ENCODE data around the gene TAAR5.
"Not testable (repeated sequence)": the region's sequence is repeated elsewhere in the genome, so short reads cannot be mapped to it uniquely, and the experiment has no call there.

TAAR5 gene, protein sequence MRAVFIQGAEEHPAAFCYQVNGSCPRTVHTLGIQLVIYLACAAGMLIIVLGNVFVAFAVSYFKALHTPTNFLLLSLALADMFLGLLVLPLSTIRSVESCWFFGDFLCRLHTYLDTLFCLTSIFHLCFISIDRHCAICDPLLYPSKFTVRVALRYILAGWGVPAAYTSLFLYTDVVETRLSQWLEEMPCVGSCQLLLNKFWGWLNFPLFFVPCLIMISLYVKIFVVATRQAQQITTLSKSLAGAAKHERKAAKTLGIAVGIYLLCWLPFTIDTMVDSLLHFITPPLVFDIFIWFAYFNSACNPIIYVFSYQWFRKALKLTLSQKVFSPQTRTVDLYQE

DNA sequence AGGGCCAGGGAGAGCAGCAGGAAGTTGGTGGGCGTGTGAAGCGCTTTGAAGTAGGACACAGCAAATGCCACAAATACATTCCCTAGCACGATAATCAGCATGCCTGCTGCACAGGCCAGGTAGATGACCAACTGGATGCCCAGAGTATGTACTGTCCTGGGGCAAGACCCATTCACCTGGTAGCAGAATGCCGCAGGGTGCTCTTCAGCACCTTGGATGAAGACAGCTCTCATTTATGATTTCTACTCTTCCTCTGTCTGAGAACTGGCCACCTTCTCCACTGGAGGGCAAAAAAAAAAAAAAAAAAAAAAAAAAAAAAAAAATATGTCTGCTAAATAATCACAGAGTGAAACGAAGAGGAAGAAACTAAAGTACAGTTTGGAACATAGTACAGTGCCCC lies at the start of gene TAAR5:
TAAR5 (minus strand) TSS at position 288 of the 400 bp plus-strand sequence; CDS start at position 233, 55 bp downstream.
- DNase-seq: no peak

DNA sequence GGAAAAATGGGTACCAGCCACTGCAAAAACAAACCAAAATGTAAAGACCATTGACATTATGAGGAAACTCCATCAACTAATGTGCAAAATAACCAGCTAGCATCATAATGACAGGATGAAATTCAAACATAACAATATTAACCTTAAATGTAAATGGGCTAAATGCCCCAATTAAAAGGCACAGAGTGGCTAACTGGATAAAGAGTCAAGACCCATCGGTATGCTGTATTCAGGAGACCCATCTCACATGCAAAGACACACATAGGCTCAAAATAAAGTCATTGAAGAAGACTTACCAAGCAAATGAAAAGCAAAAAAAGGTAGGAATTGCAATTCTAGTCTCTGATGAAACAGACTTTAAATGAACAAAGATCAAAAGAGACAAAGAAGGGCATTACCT lies 47.6 kb upstream of the TAAR5 start:
- not testable (repeated sequence) for DNase-seq

DNA sequence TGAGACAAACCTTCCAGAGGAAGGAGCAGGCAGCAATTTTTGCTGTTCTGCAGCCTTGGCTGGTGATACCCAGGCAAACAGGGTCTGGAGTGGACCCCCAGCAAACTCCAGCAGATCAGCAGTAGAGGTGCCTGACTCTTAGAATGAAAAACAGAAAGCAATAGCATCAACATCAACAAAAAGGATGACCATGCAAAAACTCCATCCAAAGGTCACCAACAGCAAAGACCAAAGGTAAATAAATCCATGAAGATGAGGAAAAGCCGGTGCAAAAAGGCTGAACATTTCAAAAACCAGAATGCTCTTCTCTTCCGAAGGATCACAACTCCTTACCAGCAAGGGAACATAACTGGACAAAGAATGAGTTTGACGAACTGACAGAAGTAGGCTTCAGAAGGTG lies 46.4 kb upstream of the TAAR5 start:
- not testable (repeated sequence) for DNase-seq

DNA sequence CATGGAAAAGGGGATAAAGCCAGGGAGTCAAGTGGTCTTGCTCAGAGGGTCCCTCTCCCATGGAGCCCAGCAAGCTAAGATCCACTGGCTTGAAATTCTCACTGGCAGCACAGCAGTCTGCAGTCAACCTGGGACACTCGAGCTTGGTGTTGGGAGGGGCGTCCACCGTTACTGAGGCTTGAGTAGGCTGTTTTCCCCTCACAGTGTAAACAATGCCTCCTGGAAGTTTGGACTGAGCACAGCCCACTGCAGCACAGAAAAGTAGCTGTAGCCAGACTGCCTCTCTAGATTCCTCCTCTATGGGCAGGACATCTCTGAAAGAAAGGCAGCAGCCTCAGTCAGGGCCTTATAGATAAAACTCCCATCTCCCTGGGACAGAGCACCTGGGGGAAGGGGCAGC lies 45.7 kb upstream of the TAAR5 start:
- DNase-seq: not testable (repeated sequence)

DNA sequence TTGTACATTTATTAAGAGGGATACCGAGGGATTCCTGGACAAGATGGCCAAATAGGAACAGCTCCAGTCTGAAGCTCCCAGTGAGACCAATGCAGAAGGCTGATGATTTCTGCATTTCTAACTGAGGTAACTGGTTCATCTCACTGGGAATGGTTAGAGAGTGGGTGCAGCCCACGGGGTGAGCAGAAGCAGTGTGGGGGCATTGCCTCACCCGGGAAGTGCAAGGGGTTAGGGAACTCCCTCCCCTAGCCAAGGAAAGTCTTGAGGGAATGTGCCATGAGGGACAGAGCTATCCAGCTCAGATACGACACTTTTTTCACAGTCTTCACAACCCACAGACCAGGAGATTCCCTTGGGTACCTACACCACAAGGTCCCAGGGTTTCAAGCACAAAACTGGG lies 45.3 kb upstream of the TAAR5 start:
- no peak for DNase-seq

DNA sequence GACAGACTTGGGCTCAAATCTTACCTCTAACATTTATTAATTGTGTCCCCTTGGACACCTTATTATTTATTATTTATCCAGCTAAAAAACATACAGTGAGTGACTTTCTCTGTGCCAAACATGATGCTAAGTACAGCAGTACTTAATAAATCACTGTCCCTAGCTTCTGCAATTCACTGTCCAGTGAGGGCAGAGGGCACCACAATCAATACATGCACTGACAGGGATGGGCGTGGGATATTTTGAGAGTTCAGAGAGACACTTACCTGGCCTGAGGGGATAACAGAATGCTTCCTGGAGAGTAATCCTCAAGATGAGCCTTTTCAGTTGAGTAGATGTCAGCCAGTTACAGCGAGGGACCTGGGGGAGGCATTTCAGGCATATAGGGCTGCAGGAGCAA lies 43.8 kb upstream of the TAAR5 start:
- no peak for DNase-seq

DNA sequence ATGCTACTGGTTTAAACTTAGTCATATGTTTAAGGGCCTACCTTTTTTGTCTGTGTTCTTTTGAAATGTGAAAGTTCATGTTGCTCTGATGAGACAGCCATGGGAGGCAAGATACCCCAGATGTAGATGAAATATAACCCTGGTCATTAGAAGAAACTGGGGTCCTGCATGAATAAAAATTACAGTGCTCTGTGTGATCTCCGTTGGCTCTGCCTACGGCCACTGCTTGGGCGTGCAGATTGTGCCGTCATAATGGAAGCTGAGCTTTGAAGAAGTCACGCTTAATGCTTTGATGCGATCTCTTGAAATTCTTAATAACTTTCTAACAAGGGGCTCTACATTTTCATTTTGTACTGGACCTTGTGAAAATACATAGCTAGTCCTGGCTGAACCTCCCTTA lies 34.6 kb upstream of the TAAR5 start, which contains the start of gene TAAR2:
TAAR2 (minus strand) TSS at position 101 of the 400 bp plus-strand sequence; CDS start at position 101, 0 bp downstream.
- DNase-seq: no peak

DNA sequence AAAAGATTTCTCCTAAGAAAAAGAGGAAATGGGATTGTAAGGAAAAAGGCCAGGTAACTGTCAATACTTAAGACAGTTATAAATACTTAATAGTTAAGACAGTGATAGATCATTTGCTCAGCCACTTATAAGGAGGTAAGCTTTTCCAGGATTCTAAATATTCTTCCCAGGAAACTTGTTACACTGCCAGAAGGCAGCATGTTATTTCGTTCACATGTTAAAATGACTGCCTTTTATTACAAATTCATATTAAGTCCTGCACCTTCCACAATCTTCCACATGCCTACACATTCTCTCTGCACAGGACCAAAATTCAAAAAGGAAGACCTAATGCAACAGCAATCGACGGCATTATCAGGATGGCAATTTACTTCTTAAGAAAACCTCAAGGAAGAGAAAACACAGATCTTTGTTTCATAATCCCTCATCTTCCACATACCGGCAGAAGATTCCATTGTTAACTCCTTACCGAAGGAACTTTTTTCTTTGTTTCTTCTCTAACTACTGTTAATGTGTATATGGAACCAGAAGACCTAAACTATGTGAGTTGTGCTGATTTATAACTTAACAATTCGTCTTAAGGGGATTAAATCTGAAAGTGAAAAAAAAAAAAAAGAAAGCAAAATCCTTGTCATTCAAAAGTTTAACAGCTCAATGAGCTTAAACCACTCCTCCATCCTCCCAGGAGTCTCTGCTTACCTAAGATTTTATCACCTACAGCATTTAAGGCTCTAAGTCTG lies 33.7 kb upstream of the TAAR5 start:
- no peak for DNase-seq

DNA sequence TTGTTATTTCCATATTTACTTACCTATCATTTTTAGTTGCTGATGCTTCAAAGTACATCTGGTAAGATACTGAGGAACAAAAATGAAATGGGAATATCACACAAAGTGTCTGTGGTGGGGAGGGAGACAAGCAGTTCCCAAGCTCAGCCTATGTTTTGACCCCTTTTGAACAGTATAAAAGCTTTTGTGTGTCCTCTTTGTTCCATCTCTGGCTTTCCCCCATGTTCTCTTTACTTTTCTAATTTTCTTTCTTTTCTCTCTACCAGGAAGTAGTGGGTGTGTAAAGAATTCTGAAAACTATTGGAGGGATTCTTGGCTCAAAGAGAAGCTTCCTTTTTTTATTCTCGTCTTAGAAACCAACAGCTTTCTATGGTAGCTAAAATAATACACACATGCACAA lies 27.1 kb upstream of the TAAR5 start:
- no peak for DNase-seq

DNA sequence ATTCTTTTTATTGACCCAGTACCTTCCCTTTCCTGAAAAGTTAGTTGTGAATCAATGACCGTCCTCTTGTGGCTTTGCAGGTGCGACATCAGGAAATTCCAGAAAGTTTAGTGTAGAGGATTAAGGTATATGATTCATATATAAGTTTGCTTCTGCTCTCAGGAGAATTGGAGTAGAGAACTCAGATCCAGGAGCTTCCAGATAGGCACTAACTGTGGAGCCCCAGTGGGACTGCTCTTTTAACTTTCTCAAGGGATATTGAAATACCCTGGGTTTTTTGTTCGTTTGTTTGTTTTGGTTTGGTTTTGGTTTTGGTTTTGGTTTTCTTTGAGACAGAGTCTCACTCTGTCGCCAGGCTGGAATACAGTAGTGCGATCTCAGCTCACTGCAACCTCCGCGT lies 25.0 kb upstream of the TAAR5 start:
- DNase-seq: no peak

DNA sequence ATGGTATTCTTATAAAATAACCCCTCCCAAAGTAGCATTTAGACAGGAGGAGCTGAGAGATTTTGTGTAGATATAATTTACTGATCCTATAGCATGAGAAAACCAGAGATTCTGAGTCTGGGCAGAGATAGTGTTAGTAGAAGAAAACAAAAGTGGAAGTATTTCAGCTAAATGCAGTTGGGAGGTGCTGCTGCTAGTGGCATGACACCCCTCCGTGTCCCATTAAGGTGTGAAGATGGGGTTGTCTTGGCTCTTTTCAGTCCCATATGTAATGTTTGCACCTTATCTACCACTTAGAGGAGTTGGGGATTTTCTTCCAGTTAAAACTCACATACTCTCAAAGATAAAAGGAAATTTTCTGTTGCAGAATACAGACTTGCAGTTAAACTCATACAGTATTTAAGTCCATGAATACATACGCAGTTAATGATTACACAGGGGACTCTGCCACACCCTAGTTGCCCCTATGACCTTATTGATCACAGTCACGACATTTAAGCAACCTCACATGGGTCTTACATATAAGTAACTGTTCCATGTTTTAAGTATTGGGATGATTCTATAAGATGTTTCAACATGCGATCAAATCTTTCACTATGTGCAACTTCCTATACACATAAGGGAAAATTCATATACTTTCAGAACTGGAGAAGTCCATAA lies 23.0 kb upstream of the TAAR5 start:
- DNase-seq: no peak

DNA sequence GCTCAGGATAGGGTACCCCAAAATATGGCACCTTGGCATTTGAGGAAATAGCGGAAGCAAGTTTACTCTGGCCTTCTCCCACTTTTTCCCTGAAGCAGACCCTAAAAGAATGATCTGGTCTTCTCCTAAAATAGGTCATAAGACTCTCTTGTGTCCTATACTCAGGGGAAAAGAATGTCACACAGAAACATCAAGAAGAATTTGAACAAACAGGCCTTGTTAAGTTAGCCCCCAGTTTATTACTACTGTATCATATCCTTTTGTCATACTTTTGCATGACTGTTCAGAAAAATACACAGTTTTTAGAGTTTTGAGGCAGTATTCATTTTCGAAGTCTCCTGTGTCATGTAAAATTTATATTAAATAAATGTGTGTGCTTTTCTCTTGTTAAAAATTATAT lies 22.1 kb upstream of the TAAR5 start:
- no peak for DNase-seq

DNA sequence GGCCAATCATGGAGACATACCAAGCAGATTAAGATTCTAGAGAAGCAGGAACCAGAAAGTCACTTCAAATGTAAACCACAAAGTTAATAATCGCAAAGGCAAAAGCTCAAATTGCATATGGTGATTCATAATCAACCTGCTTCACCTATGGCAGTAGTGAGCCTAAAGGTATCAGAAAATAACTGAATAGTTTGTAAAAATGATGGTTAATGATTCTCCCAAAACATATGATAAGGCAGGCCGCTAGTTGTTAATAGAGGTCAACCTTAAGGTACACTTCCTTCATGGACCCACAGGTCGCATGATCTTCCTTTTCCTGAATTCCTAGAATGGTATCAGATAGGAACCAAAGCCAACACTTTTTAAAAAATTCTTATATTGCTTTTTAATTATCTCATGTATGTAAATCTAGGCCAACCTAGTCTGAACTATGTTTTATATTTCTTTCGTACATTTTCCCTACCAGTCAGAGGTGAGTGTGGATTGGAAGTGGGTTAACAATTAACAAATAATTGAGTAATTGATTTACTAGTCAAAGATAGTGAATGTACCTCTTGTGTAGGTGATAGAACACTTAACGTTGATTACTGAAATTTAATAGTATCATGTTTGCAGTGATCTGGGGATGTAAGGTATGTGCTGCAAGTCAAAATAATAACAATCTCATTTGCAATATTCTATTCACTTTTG lies 18.1 kb upstream of the TAAR5 start:
- no peak for DNase-seq

DNA sequence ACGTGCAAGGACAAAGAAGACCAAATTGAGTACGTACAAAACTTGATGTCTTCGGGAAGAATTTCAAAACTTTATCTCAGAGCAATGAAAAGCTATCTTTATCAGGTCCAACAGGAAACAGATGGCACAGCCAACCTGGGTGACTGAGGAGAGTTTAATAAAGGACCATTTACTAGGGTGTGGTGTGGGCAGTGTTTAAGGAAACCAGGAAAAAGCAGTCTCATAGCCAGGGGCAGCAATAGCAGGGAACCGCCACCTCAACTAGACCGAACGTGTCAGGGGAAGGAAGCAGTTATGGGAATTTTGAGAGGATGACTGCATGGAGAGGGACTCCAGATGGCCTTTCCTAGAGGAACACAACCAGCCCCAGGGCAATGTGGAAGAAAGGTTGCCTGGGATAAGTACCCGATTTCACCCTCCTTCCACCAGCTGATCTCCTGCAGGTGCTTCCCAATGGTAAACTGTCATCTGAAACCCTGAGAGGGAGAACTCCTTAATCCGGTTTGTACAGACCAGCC lies 15.2 kb upstream of the TAAR5 start:
- DNase-seq: no peak

DNA sequence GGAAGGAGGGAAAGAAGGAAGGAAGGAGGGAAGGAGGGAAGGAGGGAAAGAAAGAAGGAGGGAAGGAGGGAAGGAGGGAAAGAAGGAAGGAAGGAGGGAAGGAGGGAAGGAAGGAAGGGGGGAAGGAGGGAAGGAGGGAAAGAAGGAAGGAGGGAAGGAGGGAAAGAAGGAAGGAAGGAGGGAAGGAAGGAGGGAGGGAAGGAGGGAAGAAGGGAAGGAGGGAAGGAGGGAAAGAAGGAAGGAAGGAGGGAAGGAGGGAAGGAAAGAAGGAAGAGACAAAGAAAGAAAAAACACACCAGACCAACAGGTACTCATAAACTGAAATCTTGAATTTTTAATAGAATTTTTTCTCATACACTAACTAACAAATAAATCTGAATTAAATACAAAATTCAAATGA lies 11.4 kb upstream of the TAAR5 start:
- DNase-seq: not testable (repeated sequence)

DNA sequence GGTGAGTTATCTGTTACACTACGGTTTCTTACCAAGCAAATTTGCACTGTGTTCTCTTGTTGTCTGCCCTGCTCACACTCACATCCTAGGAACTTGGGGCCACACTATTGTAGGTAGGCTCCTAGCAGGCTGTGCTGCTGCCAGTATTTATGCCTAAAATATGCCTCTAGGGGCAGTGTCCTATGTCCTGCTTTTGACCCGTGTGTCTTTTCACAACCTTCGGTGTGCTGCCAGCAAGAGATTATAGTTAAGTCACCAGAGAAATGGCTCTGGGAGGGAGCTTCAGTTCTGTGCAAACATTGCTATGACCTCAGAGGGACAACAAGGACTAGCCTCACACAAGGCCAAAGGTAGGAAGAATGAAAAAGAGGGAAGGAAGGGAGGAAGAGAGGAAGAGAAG lies 8.9 kb upstream of the TAAR5 start:
- DNase-seq: no peak

DNA sequence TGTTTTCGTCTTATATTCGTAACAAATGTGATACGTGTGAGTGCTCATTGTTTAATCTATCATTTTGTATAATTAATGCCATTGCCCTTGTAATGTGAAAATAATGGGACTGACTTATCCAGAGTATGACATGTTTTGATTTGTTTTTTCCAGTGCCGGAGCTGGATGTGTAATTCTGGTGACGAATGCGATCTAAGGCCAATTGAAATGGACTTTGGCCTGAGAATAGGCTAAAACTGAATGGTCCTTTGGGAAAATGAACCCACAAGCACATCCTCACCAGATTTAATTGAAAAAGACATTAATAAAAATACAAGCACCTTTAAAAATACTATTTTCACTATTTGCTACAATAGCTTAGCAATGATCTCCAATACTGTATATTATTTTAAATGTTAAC lies 6.7 kb upstream of the TAAR5 start:
- DNase-seq: no peak

DNA sequence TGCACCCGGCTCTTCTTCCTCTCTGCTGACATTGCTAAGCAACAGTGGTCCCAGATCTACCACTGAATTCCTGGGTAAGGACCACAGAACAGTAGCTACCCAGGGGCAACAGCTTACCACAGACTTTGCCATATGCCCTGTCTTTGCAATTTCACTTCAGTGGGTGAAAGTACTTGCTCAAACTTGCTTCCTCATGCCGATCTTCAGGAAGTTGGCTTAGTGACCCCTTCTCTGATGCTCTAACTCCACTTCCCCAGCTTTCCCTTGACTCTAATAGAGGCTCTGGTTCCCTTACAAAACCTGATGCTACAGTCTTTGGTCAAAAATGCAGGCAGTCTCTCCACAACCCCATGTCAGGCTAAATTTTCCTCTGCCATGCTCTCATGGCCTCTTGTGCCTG lies 3.3 kb upstream of the TAAR5 start:
- DNase-seq: no peak

DNA sequence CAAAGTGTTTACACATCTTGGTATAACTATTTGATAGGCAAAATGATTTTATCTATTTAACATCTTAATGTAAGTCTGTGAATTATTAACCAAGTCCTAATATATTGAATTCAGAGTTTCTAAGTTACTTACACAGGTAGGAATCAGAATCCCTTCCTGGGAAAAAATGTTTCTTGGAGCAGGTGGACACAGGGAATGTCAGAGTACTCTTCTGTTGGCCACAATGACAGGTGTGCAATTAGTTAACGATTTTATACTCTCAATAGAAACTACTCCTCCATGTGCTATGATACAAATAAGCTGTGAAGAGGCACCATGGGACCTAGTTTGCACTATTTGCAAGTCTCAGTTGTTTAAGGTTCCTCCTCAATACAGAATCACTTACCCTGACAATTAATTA lies 821 bp upstream of the TAAR5 start:
- DNase-seq: no peak

DNA sequence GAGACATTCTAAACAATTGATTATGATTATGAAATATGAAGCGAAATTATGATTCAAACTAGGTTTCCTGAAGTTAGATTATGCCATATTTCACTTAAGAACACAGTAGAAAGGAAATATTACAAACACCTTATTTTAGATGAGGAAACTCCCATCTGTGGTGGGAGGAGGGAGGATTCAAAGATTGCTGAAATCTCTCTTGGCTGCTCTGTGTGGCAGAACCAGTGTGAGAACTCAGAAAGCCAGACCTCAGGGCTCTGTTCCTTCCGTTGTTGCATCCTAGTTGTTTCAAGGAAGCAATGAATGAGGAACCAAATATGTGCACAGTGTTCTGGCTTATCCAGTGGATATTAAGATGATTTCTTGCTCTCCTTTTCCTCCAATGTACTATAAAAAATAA lies 2.1 kb downstream of the TAAR5 start:
- DNase-seq: no peak

DNA sequence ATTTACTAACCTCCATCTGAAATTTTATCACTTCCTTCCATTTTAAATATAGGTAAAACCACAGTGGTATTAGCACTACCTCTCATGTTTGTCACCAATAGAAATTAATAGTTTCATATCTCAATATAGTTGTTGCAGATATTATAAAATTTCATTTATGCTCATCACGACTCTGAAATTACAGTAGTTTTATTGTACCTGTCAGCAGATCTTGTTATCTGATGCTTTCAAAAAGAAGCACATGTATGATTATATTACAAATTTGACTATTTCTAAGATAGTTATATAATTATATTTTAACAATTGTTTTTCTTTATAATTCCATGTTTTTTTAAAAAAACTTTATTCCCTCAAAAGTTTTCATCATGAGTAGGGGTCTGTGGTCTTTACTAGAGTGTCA lies 4.8 kb downstream of the TAAR5 start:
- no peak for DNase-seq

DNA sequence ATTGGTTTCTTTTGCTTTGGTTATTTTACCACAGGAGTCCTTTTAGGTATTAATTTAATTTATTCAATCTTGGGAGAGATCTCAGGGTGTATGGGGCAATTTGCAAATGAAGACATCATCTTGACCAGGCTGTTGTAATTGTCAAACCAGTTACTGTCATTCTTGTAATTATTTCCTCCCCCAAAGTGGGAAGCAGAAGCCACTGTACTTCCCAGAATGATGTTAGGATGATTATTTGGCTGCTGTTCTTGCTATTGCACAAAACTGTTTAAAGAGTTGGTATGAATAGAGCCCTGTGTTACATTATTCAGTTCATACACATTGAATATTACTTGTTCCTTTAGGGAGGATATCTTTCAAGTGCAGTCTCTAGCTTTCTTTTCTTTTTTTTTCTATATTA lies 17.8 kb downstream of the TAAR5 start:
- DNase-seq: no peak

DNA sequence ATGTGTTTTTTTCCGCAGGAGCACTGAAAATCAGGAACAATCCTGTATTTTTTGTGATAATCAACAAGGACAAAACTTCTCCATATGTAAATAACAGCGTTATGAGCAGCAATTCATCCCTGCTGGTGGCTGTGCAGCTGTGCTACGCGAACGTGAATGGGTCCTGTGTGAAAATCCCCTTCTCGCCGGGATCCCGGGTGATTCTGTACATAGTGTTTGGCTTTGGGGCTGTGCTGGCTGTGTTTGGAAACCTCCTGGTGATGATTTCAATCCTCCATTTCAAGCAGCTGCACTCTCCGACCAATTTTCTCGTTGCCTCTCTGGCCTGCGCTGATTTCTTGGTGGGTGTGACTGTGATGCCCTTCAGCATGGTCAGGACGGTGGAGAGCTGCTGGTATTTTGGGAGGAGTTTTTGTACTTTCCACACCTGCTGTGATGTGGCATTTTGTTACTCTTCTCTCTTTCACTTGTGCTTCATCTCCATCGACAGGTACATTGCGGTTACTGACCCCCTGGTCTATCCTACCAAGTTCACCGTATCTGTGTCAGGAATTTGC lies 19.2 kb downstream of the TAAR5 start, which contains the start of gene TAAR6:
TAAR6 (plus strand) TSS at position 102 of the 557 bp plus-strand sequence; CDS start at position 102, 0 bp downstream.
- no peak for DNase-seq
